ENCODE data around the gene GCNT1. TPM values are rescaled to one million over a fixed set of nuclear protein-coding genes. Genes with fewer than 3 reads are reported as not detected.
A peak's percentile ranks its signal among the peaks of the same experiment; 100 is the strongest.

The GCNT1 gene
- total RNA-seq, 4 donors from 2014 or later: 5.7 to 45.2 (median 18.0) TPM

- DNase-seq (ENCODE audit: low spot score) (no peak), ATAC-seq (ENCODE audit: low FRiP score) (no peak)
- TF ChIP-seq CTCF (IDR thresholded peaks at IDR 0.05): no peak
Measured at GRCh38 chr9:76456202-76456926, 2.6 kb upstream of the GCNT1 start.

GRCh38 chr9:76459694-76460635 is 983 bp downstream of the GCNT1 start:
- DNase-seq (ENCODE audit: low spot score) (peak; percentile 29), ATAC-seq (ENCODE audit: low FRiP score) (peak; percentile 52)
- no peak for TF ChIP-seq CTCF (IDR thresholded peaks at IDR 0.05)

GRCh38 chr9:76462126-76462525 is 3.1 kb downstream of the GCNT1 start:
- ATAC-seq (ENCODE audit: low FRiP score) (no peak), DNase-seq (ENCODE audit: low spot score) (no peak)
- no peak for TF ChIP-seq CTCF (IDR thresholded peaks at IDR 0.05)

GRCh38 chr9:76463211-76463610 is 4.2 kb downstream of the GCNT1 start:
- TF ChIP-seq CTCF (IDR thresholded peaks at IDR 0.05): no peak
- ATAC-seq (ENCODE audit: low FRiP score): no peak

GRCh38 chr9:76464706-76465105 is 5.7 kb downstream of the GCNT1 start:
- DNase-seq (ENCODE audit: low spot score) (no peak), ATAC-seq (ENCODE audit: low FRiP score) (peak; percentile 26)
- no peak for TF ChIP-seq CTCF (IDR thresholded peaks at IDR 0.05)

More at GRCh38 chr9:76463211-76463610, 4.2 kb downstream of the GCNT1 start:
- no peak for DNase-seq (ENCODE audit: low spot score)

GRCh38 chr9:76465442-76466298 is 6.7 kb downstream of the GCNT1 start:
- DNase-seq (ENCODE audit: low spot score) (no peak), ATAC-seq (ENCODE audit: low FRiP score) (peak; percentile 77)
- no peak for TF ChIP-seq CTCF (IDR thresholded peaks at IDR 0.05)

All from omental fat pad (tissue), 4 donors.